GM12878 (cell line): Measurements from ENCODE around the gene ELMO2. TPM values are rescaled to one million over a fixed set of nuclear protein-coding genes. Genes with fewer than 3 reads are reported as not detected.

Experiments used
- CBX3 ChIP-seq: fragments of 200-600 bp; sonication (generic); IDR thresholded peaks from 2 replicates; pipeline ENCODE4 v1.6.1; 2016; ENCODE audit warnings: low read depth, borderline replicate concordance
- CBX5 ChIP-seq: sonication (generic); IDR thresholded peaks from 2 replicates; pipeline ENCODE4 v1.6.1; 2016; ENCODE audit warnings: low read depth, moderate library complexity, mild to moderate bottlenecking, inconsistent platforms
- FOXK2 ChIP-seq: fragments of 450-650 bp; IDR thresholded peaks from 2 replicates; pipeline ENCODE4 v1.6.1; 2017; ENCODE audit warnings: mild to moderate bottlenecking, moderate library complexity
- MEF2B ChIP-seq: fragments of 450-650 bp; IDR thresholded peaks from 2 replicates; pipeline ENCODE4 v1.6.1; 2018; ENCODE audit warnings: mild to moderate bottlenecking, moderate library complexity; ENCODE audit not compliant: partially characterized antibody, poor library complexity, severe bottlenecking
- PML ChIP-seq: IDR thresholded peaks from 2 replicates; pipeline ENCODE4 v1.6.1; 2012; ENCODE audit warnings: low read length, inconsistent platforms
- RELA ChIP-seq: fragments of 450-650 bp; IDR thresholded peaks from 2 replicates; pipeline ENCODE4 v1.8.0; 2014; ENCODE audit warnings: borderline replicate concordance; ENCODE audit not compliant: partially characterized antibody
- SMAD1 ChIP-seq: fragments of 450-650 bp; IDR thresholded peaks from 2 replicates; pipeline ENCODE4 v1.6.1; 2018; ENCODE audit warnings: mild to moderate bottlenecking, low read depth; ENCODE audit not compliant: partially characterized antibody
- SMARCA5 ChIP-seq: fragments of 450-650 bp; IDR thresholded peaks from 2 replicates; pipeline ENCODE4 v1.6.1; 2017; ENCODE audit warnings: mild to moderate bottlenecking
- SREBF2 ChIP-seq: IDR thresholded peaks from 2 replicates; pipeline ENCODE4 v1.6.1; 2012; ENCODE audit warnings: mild to moderate bottlenecking, low read length
- SUPT20H ChIP-seq: IDR thresholded peaks from 2 replicates; pipeline ENCODE4 v1.6.1; 2011; ENCODE audit warnings: low read depth, mild to moderate bottlenecking, low read length, moderate library complexity, borderline replicate concordance; ENCODE audit not compliant: control insufficient read depth
- TAF1 ChIP-seq: IDR thresholded peaks from 2 replicates; pipeline ENCODE4 v1.6.1; 2011; ENCODE audit warnings: mild to moderate bottlenecking, low read depth, low read length, borderline replicate concordance
- YBX1 ChIP-seq: fragments of 450-650 bp; IDR thresholded peaks from 2 replicates; pipeline ENCODE4 v1.6.1; 2016; ENCODE audit warnings: antibody characterized with exemption
- YY1 ChIP-seq: IDR thresholded peaks from 2 replicates; pipeline ENCODE4 v1.6.1; 2011; ENCODE audit warnings: low read depth, mild to moderate bottlenecking, low read length
- ZNF207 ChIP-seq: fragments of 450-650 bp; IDR thresholded peaks from 2 replicates; pipeline ENCODE4 v1.6.1; 2014; ENCODE audit warnings: antibody characterized with exemption, mild to moderate bottlenecking, borderline replicate concordance
- polyA plus RNA-seq, 11 experiments: library from polyadenylated mRNA; depleted of rRNA in 4 of 11; unstranded in 6 of 11; stranded (reverse) in 5 of 11; fragments of >200 nt; fragmentation: Nextera tagmentation in 4 of 11; fragmentation: Illumina TruSeq in 1 of 11; extraction: Ambion mirVana in 4 of 11; extraction: Trizol in 1 of 11; gene quantifications; 1 replicate in 1 of 11; 2 replicates in 10 of 11; pipeline versions ENCODE4 v1.2.1 to v1.2.3, GENCODE V29; 2011 to 2016; ENCODE audit warnings: inconsistent platforms in 2 of 11, missing spikeins in 2 of 11, low read depth in 1 of 11
- total RNA-seq, 4 experiments: library from RNA; depleted of rRNA in 3 of 4; stranded (reverse); fragments of >200 nt in 3 of 4; fragmentation: Illumina TruSeq in 1 of 4; extraction: Trizol in 1 of 4; gene quantifications; 2 replicates each; pipeline versions ENCODE4 v1.2.1 to v1.2.3, GENCODE V29; 2013 to 2021
- TF ChIP-seq, protein P1 (sequence below): fragments of 450-650 bp; IDR thresholded peaks from 2 replicates; pipeline ENCODE4 v1.6.1; 2017; ENCODE audit warnings: mild to moderate bottlenecking, moderate library complexity
- TF ChIP-seq, protein P2 (sequence below): fragments of 450-650 bp; formaldehyde crosslinking; IDR thresholded peaks from 2 replicates; pipeline ENCODE4 v1.4.0; 2022; ENCODE audit warnings: mild to moderate bottlenecking, moderate library complexity
- TF ChIP-seq, protein P3 (sequence below): IDR thresholded peaks from 2 replicates; pipeline ENCODE4 v1.6.1; 2012; ENCODE audit warnings: low read depth, low read length, improper control_type of control experiment
- TF ChIP-seq, protein P4 (sequence below): fragments of 450-650 bp; IDR thresholded peaks from 2 replicates; pipeline ENCODE4 v1.6.1; 2016; ENCODE audit warnings: mild to moderate bottlenecking, moderate library complexity, borderline replicate concordance

The ELMO2 gene
- total and polyA plus RNA-seq, 10 of the 15 experiments (the other 5 are each of a cell fraction or from before 2014, with no cell fraction given): 14.2 to 40.2 (median 37.6) TPM

DNA sequence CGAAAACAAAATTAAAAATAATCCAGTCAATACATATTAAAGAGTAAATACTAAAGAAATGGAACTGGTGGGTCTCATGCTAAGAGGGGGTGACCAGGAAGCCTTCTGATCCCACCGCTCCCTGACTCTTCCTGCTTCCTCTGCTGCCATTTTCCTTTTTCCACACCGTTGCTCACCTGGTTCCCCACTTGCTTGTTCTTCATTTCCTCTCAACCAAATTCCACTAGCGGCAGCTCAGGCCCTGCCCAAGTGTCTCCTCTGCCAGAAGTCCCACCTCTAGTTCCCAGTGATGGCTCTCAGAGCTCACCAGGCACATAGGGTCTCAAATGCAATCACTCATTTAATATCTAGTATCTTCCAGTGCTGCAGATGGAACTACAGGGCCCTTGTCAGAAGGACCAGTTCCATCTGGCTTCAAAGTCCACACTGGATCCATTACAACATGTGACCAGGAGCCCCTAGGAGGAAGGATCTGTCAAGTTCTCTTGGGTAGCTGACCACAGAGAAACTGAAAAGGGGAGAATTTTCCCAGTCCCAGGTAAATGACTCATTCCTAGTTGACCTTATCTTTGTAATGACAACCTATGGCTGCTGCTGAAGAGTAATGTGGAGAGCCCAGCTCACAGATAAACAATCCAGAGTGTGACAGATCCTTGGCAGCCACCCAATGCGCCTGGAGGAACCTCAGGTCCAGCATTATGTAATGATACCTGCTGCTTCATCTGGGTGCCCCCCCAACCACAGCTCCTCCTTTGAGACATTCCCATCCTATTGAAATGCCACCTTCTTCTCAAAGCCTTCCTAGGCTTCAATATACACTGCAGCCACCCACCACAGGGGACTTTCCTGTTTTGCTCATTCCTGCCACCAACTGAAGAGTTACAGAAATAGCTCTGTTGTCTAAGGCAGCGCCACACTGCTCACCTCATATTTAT, 38.2 kb downstream of the ELMO2 start (continued):
- TF ChIP-seq, protein P1, sequence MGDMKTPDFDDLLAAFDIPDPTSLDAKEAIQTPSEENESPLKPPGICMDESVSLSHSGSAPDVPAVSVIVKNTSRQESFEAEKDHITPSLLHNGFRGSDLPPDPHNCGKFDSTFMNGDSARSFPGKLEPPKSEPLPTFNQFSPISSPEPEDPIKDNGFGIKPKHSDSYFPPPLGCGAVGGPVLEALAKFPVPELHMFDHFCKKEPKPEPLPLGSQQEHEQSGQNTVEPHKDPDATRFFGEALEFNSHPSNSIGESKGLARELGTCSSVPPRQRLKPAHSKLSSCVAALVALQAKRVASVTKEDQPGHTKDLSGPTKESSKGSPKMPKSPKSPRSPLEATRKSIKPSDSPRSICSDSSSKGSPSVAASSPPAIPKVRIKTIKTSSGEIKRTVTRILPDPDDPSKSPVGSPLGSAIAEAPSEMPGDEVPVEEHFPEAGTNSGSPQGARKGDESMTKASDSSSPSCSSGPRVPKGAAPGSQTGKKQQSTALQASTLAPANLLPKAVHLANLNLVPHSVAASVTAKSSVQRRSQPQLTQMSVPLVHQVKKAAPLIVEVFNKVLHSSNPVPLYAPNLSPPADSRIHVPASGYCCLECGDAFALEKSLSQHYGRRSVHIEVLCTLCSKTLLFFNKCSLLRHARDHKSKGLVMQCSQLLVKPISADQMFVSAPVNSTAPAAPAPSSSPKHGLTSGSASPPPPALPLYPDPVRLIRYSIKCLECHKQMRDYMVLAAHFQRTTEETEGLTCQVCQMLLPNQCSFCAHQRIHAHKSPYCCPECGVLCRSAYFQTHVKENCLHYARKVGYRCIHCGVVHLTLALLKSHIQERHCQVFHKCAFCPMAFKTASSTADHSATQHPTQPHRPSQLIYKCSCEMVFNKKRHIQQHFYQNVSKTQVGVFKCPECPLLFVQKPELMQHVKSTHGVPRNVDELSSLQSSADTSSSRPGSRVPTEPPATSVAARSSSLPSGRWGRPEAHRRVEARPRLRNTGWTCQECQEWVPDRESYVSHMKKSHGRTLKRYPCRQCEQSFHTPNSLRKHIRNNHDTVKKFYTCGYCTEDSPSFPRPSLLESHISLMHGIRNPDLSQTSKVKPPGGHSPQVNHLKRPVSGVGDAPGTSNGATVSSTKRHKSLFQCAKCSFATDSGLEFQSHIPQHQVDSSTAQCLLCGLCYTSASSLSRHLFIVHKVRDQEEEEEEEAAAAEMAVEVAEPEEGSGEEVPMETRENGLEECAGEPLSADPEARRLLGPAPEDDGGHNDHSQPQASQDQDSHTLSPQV: no peak
- TF ChIP-seq, protein P2, sequence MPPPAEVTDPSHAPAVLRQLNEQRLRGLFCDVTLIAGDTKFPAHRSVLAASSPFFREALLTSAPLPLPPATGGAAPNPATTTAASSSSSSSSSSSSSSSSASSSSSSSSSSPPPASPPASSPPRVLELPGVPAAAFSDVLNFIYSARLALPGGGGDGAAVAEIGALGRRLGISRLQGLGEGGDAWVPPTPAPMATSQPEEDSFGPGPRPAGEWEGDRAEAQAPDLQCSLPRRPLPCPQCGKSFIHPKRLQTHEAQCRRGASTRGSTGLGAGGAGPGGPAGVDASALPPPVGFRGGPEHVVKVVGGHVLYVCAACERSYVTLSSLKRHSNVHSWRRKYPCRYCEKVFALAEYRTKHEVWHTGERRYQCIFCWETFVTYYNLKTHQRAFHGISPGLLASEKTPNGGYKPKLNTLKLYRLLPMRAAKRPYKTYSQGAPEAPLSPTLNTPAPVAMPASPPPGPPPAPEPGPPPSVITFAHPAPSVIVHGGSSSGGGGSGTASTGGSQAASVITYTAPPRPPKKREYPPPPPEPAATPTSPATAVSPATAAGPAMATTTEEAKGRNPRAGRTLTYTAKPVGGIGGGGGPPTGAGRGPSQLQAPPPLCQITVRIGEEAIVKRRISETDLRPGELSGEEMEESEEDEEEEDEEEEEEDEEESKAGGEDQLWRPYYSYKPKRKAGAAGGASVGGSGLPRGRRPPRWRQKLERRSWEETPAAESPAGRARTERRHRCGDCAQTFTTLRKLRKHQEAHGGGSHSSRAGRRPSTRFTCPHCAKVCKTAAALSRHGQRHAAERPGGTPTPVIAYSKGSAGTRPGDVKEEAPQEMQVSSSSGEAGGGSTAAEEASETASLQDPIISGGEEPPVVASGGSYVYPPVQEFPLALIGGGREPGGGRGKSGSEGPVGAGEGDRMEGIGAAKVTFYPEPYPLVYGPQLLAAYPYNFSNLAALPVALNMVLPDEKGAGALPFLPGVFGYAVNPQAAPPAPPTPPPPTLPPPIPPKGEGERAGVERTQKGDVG (CRISPR knock-in tag): no peak
- TF ChIP-seq, protein P3, sequence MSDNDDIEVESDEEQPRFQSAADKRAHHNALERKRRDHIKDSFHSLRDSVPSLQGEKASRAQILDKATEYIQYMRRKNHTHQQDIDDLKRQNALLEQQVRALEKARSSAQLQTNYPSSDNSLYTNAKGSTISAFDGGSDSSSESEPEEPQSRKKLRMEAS: no peak
- TF ChIP-seq SMARCA5 (no peak), CBX3 (no peak), SUPT20H (no peak), SREBF2 (no peak), SMAD1 (no peak), MEF2B (peak; percentile 48), ZNF207 (no peak), TAF1 (no peak), PML (no peak), YY1 (no peak), YBX1 (no peak), CBX5 (no peak), FOXK2 (no peak), RELA (no peak)
- TF ChIP-seq, protein P4, sequence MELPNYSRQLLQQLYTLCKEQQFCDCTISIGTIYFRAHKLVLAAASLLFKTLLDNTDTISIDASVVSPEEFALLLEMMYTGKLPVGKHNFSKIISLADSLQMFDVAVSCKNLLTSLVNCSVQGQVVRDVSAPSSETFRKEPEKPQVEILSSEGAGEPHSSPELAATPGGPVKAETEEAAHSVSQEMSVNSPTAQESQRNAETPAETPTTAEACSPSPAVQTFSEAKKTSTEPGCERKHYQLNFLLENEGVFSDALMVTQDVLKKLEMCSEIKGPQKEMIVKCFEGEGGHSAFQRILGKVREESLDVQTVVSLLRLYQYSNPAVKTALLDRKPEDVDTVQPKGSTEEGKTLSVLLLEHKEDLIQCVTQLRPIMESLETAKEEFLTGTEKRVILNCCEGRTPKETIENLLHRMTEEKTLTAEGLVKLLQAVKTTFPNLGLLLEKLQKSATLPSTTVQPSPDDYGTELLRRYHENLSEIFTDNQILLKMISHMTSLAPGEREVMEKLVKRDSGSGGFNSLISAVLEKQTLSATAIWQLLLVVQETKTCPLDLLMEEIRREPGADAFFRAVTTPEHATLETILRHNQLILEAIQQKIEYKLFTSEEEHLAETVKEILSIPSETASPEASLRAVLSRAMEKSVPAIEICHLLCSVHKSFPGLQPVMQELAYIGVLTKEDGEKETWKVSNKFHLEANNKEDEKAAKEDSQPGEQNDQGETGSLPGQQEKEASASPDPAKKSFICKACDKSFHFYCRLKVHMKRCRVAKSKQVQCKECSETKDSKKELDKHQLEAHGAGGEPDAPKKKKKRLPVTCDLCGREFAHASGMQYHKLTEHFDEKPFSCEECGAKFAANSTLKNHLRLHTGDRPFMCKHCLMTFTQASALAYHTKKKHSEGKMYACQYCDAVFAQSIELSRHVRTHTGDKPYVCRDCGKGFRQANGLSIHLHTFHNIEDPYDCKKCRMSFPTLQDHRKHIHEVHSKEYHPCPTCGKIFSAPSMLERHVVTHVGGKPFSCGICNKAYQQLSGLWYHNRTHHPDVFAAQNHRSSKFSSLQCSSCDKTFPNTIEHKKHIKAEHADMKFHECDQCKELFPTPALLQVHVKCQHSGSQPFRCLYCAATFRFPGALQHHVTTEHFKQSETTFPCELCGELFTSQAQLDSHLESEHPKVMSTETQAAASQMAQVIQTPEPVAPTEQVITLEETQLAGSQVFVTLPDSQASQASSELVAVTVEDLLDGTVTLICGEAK: no peak
